GM21423 (cell line): ENCODE data around the gene TGM6.
"Not testable (repeated sequence)": the region's sequence is repeated elsewhere in the genome, so short reads cannot be mapped to it uniquely, and the experiment has no call there.

ENCODE experiments used
- ATAC-seq: cut with Tn5 transposase; IDR thresholded peaks from one replicate; pipeline ENCODE4 v1.9.1; 2021; ENCODE audit warnings: mild to moderate bottlenecking, moderate library complexity; ENCODE audit not compliant: unreplicated experiment

The TGM6 gene

DNA sequence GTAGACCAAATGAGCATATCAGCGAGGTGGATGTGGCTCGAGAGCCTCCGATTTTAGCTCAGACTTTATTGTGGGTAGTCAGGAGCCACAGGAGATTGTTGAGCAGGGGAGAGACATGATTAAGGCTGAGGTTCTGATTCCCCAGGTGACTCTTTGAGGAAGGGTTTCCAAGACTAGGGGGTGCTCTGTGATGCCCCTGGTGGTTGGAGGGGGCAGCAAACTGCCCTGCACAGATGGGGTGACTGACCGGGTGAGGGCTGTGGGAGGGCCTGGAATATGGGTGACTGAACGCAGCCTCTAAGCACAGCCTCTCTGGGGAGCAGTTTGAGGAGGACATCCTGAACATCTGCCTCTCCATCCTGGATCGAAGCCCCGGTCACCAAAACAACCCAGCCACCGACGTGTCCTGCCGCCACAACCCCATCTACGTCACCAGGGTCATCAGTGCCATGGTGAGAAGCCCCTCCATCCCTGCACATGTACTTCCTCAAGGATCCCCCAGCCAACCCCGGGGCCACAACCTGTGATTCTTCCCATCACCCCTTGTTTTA is 17.0 kb downstream of the TGM6 start:
- ATAC-seq: no peak

- ATAC-seq: no peak
Measured at GRCh38 chr20:2398449-2398848, 17.7 kb downstream of the TGM6 start.

DNA sequence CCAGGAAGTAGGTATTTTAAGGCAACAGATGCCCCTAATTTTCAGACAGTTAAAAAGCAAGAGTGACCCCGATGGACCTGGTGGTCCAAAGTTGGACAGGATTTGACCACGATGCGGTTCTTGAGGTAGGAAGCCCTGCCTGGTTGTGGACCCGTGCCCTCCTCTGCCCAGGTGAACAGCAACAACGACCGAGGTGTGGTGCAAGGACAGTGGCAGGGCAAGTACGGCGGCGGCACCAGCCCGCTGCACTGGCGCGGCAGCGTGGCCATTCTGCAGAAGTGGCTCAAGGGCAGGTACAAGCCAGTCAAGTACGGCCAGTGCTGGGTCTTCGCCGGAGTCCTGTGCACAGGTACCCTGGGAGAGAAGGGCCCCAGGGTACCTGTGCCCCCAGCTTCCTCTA is 18.7 kb downstream of the TGM6 start:
- ATAC-seq: no peak

DNA sequence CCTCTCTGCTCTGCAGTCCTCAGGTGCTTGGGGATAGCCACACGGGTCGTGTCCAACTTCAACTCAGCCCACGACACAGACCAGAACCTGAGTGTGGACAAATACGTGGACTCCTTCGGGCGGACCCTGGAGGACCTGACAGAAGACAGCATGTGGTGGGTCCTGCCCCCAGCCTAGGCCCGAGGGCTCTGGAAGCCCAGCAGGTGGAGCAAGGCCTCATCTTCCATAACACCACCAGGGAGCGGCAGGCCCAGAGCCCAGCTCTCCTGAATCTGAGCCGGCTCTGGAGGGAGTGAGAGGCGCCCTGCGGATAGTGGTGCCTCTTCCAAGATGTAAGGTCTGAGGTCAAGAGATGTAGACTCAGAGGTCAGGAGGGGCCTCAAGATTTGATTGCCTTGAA is 19.6 kb downstream of the TGM6 start:
- ATAC-seq: no peak

- ATAC-seq: no peak
Measured at GRCh38 chr20:2401527-2401926, 20.8 kb downstream of the TGM6 start.

- no peak for ATAC-seq
Measured at GRCh38 chr20:2402271-2402980, 21.7 kb downstream of the TGM6 start.

DNA sequence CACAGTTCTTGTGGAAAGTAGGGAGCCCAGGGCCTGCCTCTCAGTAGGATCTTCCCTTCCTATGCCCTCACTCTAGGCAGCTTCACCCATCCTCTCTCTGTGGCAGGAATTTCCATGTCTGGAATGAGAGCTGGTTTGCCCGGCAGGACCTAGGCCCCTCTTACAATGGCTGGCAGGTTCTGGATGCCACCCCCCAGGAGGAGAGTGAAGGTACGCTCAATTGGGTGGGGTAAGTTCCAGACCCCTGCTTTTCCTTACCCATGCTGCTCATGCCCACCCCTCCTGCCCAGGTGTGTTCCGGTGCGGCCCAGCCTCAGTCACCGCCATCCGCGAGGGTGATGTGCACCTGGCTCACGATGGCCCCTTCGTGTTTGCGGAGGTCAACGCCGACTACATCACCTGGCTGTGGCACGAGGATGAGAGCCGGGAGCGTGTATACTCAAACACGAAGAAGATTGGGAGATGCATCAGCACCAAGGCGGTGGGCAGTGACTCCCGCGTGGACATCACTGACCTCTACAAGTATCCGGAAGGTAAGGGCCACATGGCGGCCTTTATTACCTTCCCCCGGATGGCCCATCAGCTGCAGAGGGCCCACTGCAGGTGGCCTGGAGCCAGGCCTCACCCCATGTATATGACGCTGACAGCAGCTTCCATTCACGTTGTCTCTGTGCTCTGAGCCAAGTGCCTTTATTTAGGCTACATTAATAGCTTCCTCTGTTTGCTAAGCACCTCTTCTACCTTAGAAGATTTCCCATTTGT is 22.8 kb downstream of the TGM6 start:
- no peak for ATAC-seq

DNA sequence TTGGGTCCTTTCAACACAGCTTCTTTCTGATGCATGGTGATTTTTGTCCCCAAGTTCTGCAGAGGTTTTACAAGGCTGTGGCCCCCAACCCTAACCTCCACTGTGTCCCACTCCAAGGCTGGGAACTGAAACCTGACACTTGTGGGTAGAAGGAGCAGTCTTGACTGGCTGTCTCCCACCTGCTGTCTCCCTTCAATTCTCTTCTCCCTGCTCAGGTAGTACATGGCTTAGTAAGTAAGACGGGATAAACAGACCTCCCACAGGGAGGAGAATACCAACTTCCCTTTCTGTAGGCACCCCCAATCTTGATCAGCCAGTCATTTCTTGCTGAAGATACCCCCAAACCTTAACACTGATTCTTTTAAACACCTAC is 25.0 kb downstream of the TGM6 start:
- no peak for ATAC-seq

DNA sequence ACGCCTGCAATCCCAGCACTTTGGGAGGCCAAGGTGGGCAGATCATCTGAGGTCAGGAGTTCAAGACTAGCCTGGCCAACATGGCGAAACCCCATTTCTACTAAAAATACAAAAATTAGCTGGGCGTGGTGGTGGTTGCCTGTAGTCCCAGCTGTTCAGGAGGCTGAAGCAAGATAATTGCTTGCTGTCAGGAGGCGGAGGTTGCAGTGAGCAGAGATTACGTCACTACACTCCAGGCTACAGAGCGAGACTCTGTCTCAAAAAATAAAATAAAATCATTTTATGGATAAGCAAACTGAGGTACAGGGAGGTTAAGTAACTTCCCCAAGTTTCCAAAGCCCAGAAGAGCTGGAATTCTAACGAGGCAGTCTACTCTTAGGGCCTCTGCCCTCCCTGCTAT is 26.7 kb downstream of the TGM6 start:
- ATAC-seq: not testable (repeated sequence)

- no peak for ATAC-seq
Measured at GRCh38 chr20:2408111-2408510, 27.4 kb downstream of the TGM6 start.

DNA sequence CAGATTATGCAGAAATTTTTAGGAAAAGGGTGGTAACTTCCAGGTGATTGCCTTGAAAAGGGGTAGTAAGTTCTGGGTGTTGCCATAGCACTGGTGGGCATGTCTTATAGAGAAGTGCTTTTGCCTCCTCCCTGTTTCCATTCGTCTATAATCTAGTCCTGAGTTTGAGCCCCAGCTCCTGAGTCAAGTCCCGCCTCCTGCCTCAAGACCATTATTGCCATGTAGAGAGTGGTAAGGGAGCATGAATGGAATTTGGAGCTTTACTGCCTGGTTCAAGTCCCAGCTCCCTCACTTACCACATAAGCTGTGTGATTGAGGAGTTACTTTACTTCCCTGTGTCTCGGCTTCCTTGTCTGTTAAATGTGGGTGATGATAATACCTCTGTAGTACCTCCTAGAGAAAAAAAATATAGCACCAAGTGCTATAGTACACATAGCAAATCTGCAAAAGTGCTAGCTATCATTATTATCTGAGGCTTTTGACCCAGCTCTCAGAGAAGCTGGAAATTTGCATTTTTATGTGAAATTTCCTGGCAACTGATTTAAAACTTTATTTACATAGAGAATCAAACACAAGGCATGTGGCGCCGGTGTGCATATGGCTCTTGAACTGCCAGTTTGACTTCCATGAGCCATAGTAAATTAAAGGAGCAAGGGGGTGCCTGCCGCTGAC is 36.0 kb downstream of the TGM6 start:
- no peak for ATAC-seq

DNA sequence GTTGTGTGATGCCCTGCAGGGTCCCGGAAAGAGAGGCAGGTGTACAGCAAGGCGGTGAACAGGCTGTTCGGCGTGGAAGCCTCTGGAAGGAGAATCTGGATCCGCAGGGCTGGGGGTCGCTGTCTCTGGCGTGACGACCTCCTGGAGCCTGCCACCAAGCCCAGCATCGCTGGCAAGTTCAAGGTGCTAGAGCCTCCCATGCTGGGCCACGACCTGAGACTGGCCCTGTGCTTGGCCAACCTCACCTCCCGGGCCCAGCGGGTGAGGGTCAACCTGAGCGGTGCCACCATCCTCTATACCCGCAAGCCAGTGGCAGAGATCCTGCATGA is 36.5 kb downstream of the TGM6 start:
- ATAC-seq: no peak

DNA sequence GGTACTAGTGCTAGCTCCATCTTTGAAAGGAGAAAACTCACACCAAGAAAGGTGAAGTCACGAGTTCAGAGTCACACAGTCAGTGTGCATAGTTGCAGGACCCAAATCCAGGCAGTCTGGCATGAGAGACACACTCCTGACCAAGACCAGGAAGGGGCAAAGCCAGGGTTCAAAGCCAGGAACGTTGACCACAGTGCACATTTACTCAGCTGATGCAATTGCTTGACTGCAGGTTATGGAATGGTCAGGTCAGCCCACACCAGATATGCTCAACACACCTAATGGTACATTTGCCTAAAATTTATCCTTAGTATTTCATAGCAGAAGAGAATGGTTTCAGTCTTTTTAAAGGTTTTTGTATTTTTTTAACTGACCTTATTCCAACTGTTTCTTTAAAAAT is 37.7 kb downstream of the TGM6 start:
- ATAC-seq: no peak

GRCh38 chr20:2420510-2420909 is 39.8 kb downstream of the TGM6 start:
- no peak for ATAC-seq

DNA sequence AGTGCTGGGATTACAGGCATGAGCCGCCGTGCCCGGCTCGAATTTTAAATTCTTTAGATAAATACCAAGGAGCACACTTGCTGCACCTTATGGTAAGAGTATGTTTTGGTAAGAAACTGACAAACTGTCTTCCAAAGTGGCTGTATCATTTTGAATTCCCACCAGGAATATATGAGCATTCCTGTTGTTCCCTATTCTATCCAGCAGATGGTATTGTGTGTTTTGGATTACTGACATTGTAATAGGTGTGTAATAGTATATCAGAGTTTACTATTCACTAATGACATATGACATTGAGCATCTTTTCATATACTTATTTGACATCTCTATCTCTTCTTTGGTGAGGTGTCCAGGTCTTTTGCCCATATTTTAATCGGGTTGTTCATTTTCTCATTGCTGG is 40.5 kb downstream of the TGM6 start:
- no peak for ATAC-seq

DNA sequence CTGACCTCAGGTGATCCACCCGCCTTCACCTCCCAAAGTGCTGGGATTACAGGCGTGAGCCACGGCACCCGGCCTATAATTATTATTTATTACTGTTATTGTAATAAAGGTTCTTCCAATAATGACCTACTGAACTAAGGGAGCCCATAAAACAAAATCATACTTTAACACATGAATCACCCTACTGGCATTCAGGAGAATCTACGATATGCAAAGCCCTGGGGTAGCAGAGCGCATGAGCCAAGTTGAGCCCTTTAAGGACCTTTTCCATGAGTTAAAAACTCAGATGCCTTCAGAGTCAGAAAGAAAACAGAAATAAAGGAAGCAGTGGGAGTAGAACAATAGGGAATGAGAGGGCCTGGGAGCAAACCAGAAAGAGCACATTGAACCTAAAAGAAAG is 48.4 kb downstream of the TGM6 start:
- no peak for ATAC-seq

DNA sequence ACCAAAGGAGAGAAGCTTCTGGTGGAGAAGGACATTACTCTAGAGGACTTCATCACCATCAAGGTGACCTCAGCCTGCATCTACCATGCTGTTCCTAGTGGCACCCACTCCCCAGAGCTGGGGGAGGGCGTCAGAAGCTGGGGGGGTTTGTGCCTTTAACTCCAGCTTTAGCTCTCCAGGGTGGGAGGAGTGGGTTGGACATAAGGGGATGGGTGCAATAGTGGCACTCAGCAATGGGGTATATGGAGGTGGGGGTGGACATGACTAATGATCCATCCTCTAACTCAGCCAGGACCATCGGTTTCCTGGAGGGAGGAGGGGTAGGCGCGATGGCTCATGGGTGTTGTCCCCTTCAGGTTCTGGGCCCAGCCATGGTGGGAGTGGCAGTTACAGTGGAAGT is 49.8 kb downstream of the TGM6 start:
- ATAC-seq: no peak

- ATAC-seq: no peak
Measured at GRCh38 chr20:2431185-2431584, 50.5 kb downstream of the TGM6 start.

DNA sequence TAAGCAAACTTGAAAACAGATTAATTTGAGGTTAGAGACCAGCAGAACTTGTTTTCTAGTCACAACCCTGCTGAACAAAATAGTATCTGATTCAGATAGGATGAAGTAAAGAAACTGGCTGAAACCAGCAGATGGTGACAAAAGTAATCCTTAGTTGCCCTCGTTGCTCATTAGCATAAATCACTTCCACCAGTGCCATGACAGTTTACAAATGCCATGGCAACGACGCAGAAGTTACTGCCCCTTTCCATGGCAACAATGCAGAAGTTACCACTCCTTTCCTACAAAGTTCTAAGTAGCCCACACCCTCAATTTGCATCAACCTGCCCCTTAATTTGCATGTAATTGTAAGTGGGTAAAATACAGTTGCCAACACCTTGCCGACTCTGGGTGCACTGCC is 66.1 kb downstream of the TGM6 start:
- ATAC-seq: no peak

- ATAC-seq: no peak
Measured at GRCh38 chr20:2449386-2449785, 68.7 kb downstream of the TGM6 start.

- no peak for ATAC-seq
Measured at GRCh38 chr20:2451422-2451821, 70.7 kb downstream of the TGM6 start.
